CMK (cell line): ENCODE data around the gene SLC25A46.
"Not testable (repeated sequence)": the region's sequence is repeated elsewhere in the genome, so short reads cannot be mapped to it uniquely, and the experiment has no call there.

Experiments used
- DNase-seq: peaks from one replicate; pipeline ENCODE4 v3.0.0-alpha.2; 2010; ENCODE audit warnings: low read depth

The SLC25A46 gene

DNA sequence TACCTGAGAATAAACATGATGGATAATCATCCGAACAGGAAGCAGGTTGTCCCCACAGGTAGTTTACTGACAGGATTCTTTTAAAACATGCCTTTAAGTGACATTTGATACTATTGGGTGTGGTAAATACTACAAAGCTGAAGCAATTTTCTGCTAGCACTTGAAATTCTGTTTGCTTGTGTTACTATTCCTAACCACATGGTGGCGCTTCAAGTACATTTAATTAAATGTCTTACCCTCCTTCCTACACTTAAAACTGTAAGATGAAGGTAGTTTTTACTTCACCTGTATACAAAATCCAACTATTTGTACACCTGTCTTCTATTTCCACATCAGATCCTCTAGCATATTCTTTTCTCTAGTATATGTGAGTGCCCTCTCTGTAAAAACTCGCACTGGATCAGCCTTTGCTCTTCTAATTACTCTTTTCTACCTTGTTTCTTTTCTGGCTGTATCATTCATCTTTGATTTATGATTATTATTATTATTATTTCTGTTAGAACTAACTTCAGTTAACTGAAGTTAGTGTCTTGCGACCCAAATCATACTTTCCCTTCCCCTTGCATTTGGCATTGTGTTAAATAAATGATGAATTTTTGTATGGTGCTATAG is 18.4 kb downstream of the SLC25A46 start:
- peak; percentile 14 for DNase-seq

DNA sequence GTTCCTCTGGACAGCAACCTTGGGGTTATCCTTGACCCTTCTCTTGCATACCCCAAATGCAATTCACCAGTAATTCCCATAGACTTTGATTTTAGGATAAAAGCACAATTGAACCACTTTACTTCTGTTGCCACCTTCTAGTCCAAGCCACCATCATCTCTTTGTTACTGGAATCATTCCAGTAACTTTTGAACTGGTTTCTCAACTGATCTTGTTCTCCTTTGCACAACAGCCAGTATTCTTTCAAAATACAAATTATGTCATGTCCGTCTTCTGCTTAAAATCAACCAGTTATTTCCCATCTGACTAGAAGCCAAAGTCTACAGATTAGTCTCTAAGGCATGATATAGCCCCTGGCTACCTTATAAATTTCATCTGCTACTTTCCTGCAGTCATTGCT is 21.4 kb downstream of the SLC25A46 start:
- DNase-seq, result no peak

DNA sequence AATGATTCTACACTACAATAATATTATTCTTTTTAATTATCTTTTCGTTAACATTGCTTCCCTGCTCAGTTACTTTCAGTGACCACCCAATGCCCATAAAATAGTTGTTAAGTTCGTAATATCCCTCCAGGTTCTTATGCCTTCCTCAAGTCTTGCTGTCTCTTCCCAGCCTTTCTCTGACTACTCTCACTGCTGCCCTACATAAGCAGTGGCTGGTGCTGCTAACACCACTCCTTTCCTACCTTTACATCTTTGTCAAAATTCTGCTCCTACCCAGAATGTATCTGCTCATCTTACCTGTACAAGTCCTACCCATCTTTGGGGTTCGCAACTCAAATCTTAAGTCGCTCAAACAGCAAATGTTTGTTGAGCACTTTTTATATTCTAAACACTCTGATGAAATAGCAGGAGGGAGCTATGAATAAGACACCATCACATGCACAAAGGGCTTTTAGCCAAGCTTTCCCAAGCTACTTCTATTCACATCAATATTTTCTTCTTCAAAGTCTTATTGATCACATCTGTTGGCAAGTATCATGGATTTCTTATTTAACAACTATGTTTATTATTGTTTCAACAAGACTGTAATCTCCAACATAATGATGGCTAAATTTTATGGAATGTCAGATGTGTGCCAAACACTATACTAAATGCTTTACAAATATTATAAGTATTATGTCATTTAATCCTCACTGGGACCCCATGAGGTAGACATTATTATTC is 29.5 kb downstream of the SLC25A46 start:
- DNase-seq, result no peak

DNA sequence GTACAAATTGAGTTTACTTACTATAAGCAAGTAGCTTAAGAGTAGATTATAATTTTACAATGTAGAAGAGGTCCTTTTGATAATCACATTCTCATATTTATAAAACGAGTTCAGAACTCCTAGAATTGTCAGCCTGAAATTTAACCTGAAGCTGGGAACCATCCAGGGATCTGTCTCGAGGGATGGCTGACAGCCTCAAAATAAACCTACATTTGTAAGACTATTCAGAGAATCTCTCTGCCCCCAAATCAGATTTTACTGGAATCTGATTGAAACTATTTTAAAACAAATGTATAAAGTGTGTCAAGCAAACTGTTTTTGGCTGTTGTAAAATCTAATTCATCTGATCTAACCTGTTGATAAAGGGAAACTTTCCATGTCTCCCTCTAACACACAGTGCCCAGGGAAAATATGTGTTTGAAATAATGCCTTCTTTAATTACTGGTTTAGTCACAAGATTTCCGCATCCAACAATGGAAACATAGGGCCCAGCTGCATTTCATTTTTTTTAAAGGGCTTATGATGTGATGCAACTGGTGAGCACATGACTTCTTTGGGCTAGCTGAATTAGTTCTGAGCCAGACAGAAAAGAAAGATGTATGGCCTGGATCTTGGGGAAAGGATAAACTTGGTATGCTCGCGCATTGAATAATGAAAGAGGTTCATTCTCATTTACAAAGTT is 30.3 kb downstream of the SLC25A46 start:
- no peak for DNase-seq

DNA sequence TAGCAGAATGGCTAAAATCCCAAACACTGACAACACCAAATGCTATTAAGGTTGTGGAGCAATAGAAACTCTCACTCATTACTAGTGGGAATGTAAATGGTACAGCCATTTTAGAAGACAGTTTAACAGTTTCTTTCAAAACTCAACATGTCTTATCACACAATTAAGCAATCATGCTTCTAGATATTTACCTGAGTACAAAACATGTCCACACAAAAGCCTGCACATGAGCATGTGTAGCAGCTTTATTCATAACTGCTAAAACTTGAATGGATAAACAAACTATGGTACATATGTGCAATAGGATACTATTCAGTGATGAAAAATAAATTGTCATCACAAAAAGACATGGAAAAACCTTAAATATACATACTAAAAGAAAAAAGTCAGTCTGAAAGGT is 31.5 kb downstream of the SLC25A46 start:
- no peak for DNase-seq

DNA sequence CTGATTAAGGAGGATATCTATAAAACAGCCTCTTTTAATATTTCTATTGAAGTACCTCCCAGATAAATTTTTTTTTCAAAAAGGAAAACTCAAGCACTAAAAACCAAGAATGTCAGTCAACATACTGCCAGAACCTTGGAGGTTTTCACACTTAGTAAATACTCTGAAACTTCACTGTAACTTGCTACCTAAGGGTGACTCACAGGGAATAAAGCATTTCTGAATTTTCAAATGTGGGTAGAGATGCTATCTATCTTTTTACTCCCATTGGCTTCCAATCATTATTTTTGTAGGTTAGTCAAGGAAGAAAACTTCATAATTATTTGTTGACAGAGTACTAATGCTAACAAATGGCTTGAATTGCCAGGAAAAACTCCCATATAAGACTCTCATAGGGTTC is 46.1 kb downstream of the SLC25A46 start:
- DNase-seq, result no peak

DNA sequence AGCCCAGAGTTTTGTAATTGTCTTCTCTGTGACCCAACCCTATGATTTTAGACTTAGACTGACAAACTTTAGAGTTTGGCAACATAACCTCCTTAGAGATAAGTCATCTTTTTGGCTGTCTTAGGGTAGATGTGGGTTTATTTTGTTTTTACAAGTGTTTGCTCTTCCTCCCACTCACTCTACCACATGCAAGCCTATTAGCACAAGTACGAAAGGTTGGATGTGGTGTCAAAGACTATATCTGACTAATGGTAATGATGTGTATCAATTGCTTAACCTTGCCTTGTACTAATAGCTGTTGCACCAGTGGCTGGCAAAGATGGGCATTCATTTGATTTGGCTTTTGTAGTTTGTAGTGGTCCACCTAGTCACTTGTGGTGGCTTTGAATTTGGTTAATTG is 46.5 kb downstream of the SLC25A46 start:
- DNase-seq, result no peak

DNA sequence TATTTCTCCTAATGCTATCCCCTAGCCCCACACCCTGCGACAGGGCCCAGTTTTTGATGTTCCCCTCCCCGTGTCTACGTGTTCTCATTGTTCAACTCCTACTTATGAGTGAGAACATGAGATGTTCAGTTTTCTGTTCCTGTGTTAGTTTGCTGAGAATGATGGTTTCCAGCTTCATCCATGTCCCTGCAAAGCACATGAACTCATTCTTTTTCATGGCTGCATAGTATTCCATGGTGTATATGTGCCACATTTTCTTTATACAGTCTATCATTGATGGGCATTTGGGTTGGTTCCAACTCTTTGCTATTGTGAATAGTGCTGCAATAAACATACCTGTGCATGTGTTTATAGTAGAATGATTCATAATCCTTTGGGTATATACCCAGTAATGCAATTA is 49.2 kb downstream of the SLC25A46 start:
- not testable (repeated sequence) for DNase-seq

DNA sequence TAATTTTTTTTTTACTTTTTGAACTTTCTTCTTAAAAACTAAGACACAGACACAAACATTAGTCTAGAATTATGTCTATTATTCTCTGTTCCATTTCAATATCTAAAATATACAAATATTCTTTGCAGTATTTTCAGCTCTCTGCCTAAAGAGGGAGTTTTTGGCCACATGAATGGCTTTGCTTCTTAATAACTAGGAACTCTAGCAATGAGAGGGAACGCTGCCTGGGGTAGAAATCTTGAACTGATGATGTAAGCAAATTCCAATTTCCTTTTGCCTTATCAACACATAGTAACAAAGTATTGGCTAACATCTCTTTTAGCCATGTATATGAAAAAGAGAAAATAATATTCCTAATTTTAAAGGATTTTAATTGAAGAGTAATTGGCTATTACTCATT is 51.9 kb downstream of the SLC25A46 start:
- no peak for DNase-seq

DNA sequence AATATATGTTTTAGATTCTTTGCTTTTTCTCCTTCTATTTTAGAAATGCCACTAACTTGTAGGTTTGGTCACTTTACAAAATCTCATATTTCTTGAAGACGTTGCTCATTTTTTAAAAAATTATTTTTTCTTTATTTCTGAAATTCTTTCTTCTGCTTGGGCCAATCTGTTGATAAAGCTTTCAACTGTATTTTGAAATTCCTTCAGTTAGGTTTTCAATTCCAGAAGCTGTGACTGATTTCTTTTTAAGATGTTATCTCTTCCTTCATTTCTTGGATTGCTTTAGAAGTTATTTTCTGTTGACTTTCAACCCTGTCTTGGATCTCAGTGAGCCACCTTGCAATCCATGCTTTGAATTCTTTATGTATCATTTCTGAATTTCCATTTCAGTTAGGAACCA is 64.2 kb downstream of the SLC25A46 start:
- DNase-seq, result no peak

DNA sequence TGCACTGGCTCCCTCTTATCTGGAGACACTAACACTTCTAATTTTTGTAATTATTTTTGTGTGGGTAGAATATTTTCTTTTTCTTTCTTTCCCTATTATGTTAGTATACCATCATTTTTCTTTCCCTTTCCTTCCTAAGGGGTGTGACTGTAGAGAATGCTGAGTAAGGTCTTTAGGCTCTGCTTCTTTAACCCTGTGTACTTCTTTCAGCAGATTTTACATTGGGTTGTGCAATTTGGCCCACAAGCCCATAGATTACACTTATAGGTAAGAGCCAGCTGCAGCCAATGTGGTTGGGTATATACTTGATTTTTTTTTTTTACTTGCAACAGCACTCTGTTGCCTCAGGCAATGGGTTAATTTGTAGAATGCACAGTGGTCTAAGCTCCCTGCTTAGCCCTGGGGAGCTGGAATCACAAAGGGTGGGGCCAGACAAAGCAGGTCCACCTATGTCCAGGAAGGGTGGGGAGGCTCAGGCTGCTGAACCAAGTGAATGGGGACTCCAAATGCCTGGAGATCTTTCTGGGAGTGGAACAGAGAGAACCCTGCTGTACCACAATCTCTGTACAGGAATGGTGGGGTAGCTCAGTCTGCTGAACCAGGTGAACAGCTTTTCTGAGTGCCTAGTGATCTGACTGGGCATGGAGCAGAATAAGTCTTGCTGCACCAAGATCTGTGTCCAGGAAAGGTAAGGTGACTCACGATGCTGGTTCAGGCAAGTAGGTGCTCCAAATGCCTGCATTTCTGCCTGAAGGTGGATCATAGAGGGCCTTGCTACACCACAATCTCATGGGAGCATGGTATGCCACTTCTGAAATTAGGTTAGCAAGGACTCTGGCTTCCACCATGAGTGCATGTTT is 64.9 kb downstream of the SLC25A46 start:
- no peak for DNase-seq

DNA sequence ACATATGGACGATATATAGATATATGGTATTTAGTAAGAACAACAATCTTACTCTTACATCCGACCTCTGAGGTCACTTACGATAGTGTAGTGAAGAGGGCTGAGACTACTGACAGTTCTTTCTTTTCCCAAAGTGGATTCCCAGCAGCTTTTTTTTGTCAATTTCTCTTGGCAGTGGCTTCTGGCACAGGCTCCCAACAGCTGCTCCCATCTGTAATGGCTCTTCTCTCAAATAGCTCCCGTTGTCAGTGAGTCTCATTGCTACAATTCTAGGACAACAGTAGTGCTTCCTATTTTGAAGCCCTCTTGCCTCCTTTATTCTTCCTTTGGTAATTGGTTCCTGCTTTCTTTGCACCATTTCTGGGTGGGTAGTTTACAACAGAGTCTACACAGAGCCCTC is 68.4 kb downstream of the SLC25A46 start:
- DNase-seq, result no peak

DNA sequence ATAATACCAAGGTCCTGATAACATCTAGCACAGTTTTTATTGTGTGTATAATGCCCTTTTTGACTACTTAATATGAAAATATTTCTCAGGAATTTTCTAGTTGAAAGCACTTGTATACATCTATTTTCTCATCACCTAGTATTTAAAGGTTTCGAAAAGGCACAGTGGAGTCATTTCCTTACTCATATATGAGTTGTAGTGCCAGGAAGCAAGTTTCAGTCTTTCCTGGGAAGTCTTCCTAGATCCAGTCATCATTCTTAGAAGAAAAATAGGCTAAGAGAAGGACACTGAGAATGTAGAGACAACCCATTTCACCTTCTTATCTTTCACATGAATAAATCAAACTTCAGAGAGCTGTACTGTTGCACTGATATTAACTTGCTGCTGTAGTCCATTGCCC is 70.2 kb downstream of the SLC25A46 start:
- DNase-seq, result no peak
